B cell (primary cell): ENCODE measurements around the gene SCP2.

Experiments used
- CTCF ChIP-seq: fragments of 200-600 bp; IDR thresholded peaks from one replicate; pipeline ENCODE4 v1.8.0; 2022; ENCODE audit warnings: antibody characterized with exemption, mild to moderate bottlenecking
- EZH2 ChIP-seq: IDR thresholded peaks from 2 replicates; pipeline ENCODE4 v1.6.1; 2012; ENCODE audit warnings: borderline replicate concordance, low read depth, mild to moderate bottlenecking, moderate library complexity, low read length; ENCODE audit not compliant: insufficient read depth, poor library complexity, severe bottlenecking

- no peak for TF ChIP-seq CTCF
- TF ChIP-seq EZH2: no peak
Measured at GRCh38 chr1:52926864-52927211, 238 bp upstream of the SCP2 start.
